Fibroblast of mammary gland (primary cell): Measurements from ENCODE around the gene NPPB.

Source experiments
- DNase-seq: peaks from one replicate; pipeline ENCODE4 v3.0.0-alpha.2; 2010; ENCODE audit warnings: low read depth
- H3K4me3 ChIP-seq: 2 replicates; pipeline ENCODE4 v1.5.1; 2011; ENCODE audit warnings: low read depth, mild to moderate bottlenecking, low read length, moderate library complexity; ENCODE audit not compliant: control insufficient read depth
- CTCF ChIP-seq: conservative IDR thresholded peaks from 2 replicates; pipeline ENCODE4 v1.5.1; 2011; ENCODE audit warnings: low read depth, low read length, inconsistent platforms; ENCODE audit not compliant: control insufficient read depth, insufficient read depth

The NPPB gene

DNA sequence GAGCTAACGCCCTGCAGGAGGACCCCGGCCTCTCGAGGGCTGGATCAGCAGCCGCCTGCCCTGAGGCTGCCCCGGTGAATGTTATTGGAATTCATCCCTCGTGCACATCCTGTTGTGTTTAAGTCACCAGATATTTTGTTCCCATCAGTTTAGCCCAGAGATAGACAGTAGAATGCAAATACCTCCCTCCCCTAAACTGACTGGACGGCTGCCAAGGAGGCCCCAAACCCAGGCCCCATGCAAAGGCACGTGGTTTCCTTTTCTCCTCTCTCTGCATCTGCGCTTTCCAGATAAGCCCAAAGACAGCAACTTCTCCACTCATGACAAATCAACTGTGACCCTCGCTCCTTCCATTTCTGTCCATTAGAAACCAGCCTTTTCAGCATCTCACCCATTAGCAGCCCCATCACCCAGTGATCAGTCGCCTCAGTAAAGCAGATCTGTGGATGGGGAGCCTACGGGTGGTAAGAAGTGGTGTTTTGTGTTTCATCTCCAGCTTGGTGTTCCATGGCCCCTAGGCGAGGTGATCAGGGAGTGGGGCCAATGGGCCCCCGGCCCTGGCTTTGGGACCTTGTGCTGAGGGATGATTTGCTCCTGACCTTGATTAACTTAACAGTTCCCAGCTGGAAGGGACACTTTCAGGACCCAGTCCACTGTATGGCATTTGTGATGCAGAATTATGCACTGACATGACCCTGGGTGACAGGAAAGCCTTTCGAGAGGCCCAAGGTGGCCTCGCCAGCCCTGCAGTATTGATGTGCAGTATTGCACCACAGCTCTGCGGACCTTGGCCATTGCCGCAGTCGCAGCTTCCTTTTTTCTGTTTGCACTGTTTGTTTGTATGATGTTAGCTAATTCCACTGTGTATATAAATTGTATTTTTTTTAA, 16.3 kb downstream of the NPPB start:
- H3K4me3 ChIP-seq, result no peak overlapping the region
- DNase-seq, result no peak
- TF ChIP-seq CTCF, result no peak

DNA sequence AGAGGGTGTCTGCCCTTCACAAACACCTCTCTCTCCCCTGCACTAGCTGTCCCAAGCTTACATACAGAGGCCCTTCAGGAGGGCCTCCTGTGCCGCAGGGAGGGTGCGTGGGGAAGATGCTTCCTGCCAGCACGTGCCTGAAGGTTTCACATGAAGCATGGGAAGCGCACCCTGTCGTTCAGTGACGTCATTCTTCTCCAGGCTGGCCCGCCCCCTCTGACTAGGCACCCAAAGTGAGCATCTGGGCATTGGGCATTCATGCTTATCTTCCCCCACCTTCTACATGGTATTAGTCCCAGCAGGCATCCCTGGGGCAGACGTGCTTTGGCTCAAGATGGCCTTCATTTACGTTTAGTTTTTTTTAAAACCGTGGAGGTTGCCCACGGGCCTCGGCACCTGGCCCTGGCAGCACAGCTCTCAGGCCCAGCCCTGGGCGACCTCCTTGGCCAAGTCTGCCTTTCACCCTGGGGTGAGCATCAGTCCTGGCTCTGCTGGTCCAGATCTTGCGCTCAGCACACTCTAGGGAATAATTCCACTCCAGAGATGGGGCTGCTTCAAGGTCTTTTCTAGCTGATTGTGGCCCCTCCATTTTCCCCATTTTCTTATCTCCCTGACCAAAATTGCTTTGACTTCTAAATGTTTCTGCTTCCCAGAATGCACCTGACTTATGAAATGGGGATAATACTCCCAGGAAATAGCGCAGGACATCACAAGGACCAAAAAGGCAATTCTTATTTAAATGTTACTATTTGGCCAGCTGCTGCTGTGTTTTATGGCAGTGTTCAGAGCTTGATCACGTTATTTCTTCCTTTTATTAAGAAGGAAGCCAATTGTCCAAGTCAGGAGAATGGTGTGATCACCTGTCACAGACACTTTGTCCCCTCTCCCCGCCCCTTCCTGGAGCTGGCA, 17.2 kb downstream of the NPPB start:
- no peak overlapping the region for H3K4me3 ChIP-seq
- no peak for TF ChIP-seq CTCF
- DNase-seq, result no peak

- H3K4me3 ChIP-seq, result no peak overlapping the region
- no peak for DNase-seq
- no peak for TF ChIP-seq CTCF
Measured at GRCh38 chr1:11839727-11840705, 18.7 kb downstream of the NPPB start.

DNA sequence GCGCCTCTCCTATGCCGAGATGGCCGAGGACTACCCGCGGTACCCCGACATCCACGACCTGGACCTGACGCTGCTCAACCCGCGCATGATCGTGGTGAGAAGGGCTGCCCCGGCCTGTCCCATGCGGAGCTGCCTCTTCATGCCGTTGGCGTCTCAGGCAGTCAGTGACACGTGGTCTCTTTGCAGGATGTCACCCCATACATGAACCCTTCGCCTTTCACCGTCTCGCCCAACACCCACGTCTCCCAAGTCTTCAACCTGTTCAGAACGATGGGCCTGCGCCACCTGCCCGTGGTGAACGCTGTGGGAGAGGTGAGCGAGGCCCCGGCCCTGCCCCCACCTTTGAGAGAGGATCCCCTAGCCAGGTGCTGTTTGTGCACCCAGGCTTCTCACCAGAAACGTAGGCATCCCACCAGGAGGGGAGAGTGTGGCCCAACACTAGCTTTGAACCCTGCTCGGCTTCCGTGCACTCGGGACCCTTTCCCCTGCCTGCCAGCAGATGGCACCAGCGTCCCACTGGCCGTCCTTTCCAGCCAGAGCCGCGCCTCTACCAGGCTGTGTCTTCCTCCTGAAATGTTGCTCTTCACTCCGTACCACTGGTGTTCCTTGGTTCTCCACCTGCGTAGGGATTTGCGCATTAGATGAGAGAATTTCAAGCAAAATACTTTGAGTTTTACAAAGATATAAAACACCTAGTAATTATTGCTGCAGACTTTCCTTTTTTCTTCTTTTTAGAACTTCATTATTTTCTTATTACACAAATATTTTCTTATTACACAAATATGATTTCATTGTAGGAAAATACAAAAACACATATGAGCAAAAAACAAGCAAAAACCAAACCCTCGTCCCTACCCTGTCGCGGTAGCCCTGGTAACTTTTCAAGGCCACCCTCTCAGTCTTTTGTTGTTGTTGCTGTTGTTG, 20.1 kb downstream of the NPPB start:
- peak; percentile 52 for DNase-seq
- peak; percentile 98 for TF ChIP-seq CTCF
- H3K4me3 ChIP-seq, result no peak overlapping the region

GRCh38 chr1:11837767-11838348, 20.9 kb downstream of the NPPB start:
- no peak for TF ChIP-seq CTCF
- DNase-seq, result no peak
- no peak overlapping the region for H3K4me3 ChIP-seq
